CD4-positive, alpha-beta T cell treated with Interleukin-12 subunit alpha and Interleukin-12 subunit beta, for 1 hour (primary cell): ENCODE measurements around the gene TIAM2.
A peak's percentile ranks its signal among the peaks of the same experiment; 100 is the strongest.
"Not testable (repeated sequence)": the region's sequence is repeated elsewhere in the genome, so short reads cannot be mapped to it uniquely, and the experiment has no call there.

ENCODE experiments used
- DNase-seq: peaks from one replicate; pipeline ENCODE4 v3.0.0-alpha.2; 2020

TIAM2 gene

GRCh38 chr6:155103816-155104366 is 108.8 kb downstream of the TIAM2 start:
- DNase-seq = peak; percentile 24

GRCh38 chr6:155106456-155107115 is 111.5 kb downstream of the TIAM2 start:
- no peak for DNase-seq

- DNase-seq = no peak
These were observed 112.4 kb downstream of the TIAM2 start for GRCh38 chr6:155107432-155108069.

GRCh38 chr6:155108070-155108820 is 113.1 kb downstream of the TIAM2 start:
- no peak for DNase-seq

GRCh38 chr6:155110721-155111120 is 115.6 kb downstream of the TIAM2 start:
- no peak for DNase-seq

- DNase-seq = no peak
These were observed 117.6 kb downstream of the TIAM2 start for GRCh38 chr6:155112757-155113156.

GRCh38 chr6:155115893-155116570 is 120.9 kb downstream of the TIAM2 start:
- no peak for DNase-seq

- DNase-seq = no peak
These were observed 121.4 kb downstream of the TIAM2 start for GRCh38 chr6:155116571-155116910.

GRCh38 chr6:155117256-155117655 is 122.1 kb downstream of the TIAM2 start:
- DNase-seq = no peak

- no peak for DNase-seq
These were observed 122.7 kb downstream of the TIAM2 start for GRCh38 chr6:155117785-155118184.

- not testable (repeated sequence) for DNase-seq
These were observed 124.1 kb downstream of the TIAM2 start for GRCh38 chr6:155119201-155119600.

- no peak for DNase-seq
These were observed 124.9 kb downstream of the TIAM2 start for GRCh38 chr6:155120034-155120433.

GRCh38 chr6:155121294-155121693 is 126.2 kb downstream of the TIAM2 start:
- no peak for DNase-seq

GRCh38 chr6:155121699-155122098 is 126.6 kb downstream of the TIAM2 start:
- DNase-seq = no peak

- DNase-seq = no peak
These were observed 127.3 kb downstream of the TIAM2 start for GRCh38 chr6:155122199-155122950.

GRCh38 chr6:155123520-155123919 is 128.4 kb downstream of the TIAM2 start:
- no peak for DNase-seq

GRCh38 chr6:155125906-155126305 is 130.8 kb downstream of the TIAM2 start:
- no peak for DNase-seq

- DNase-seq = no peak
These were observed 131.8 kb downstream of the TIAM2 start for GRCh38 chr6:155126727-155127439.

GRCh38 chr6:155128977-155129376 is 133.9 kb downstream of the TIAM2 start:
- DNase-seq = no peak

GRCh38 chr6:155129744-155130143 is 134.6 kb downstream of the TIAM2 start:
- no peak for DNase-seq

GRCh38 chr6:155130161-155130853 is 135.2 kb downstream of the TIAM2 start:
- DNase-seq = no peak
